ENCODE results near the gene GPR137C. TPM values are rescaled to one million over a fixed set of nuclear protein-coding genes. Genes with fewer than 3 reads are reported as not detected.

Gene GPR137C
- polyA plus RNA-seq, 1 donor from 2014 or later = 118 TPM

GRCh38 chr14:52598568-52598967 is 45.9 kb downstream of the GPR137C start:
- no peak for TF ChIP-seq SMC3 (conservative IDR thresholded peaks at IDR 0.05; ENCODE audit: poor library complexity)
- no peak for TF ChIP-seq CTCF (IDR thresholded peaks at IDR 0.05; ENCODE audit: poor library complexity, severe bottlenecking)
- no peak for TF ChIP-seq EP300 (conservative IDR thresholded peaks at IDR 0.05; ENCODE audit: poor library complexity, severe bottlenecking)
- no peak for TF ChIP-seq RAD21 (conservative IDR thresholded peaks at IDR 0.05)
- no peak for TF ChIP-seq TAF1 (IDR thresholded peaks at IDR 0.05; ENCODE audit: low read depth)
- TF ChIP-seq POLR2AphosphoS5 (IDR thresholded peaks at IDR 0.05) = no peak
- no peak for TF ChIP-seq EZH2 (IDR thresholded peaks at IDR 0.05; ENCODE audit: borderline replicate concordance, insufficient read depth, low read length, poor library complexity, severe bottlenecking)
- Histone ChIP-seq H3K9me3 (ENCODE audit: low read length) (no peaks in the 10 kb centered on the region), H3K4me2 (ENCODE audit: low read length) (no peak overlapping the region), H3K9me2 (ENCODE audit: insufficient read depth, low read length) (no peaks in the 10 kb centered on the region), H3K36me3 (ENCODE audit: insufficient read depth, low read length) (peaks cover 4% of the 10 kb centered on the region), H3F3A (ENCODE audit: insufficient read depth, low read length, poor library complexity, severe bottlenecking) (no peaks in the 10 kb centered on the region), H4K20me1 (ENCODE audit: insufficient read depth) (no peaks in the 10 kb centered on the region), H2AFZ (ENCODE audit: low read depth, low read length) (no peak overlapping the region), H3K27ac (ENCODE audit: low read length) (no peak overlapping the region), H3K4me3 (ENCODE audit: low read length) (no peak overlapping the region), H3K79me2 (replicated peaks; ENCODE audit: insufficient read depth, low read length) (peaks cover 3% of the 10 kb centered on the region), H3K27me3 (ENCODE audit: insufficient read depth, low read depth, low read length) (no peaks in the 10 kb centered on the region), H3K9ac (ENCODE audit: low read length) (no peak overlapping the region)

- Histone ChIP-seq H3F3A (ENCODE audit: insufficient read depth, low read length, poor library complexity, severe bottlenecking) (no peaks in the 10 kb centered on the region), H3K79me2 (replicated peaks; ENCODE audit: insufficient read depth, low read length) (peaks cover 3% of the 10 kb centered on the region), H2AFZ (ENCODE audit: low read depth, low read length) (no peak overlapping the region), H3K27ac (ENCODE audit: low read length) (no peak overlapping the region), H3K9ac (ENCODE audit: low read length) (no peak overlapping the region), H3K4me2 (ENCODE audit: low read length) (no peak overlapping the region), H3K36me3 (ENCODE audit: insufficient read depth, low read length) (peaks cover 16% of the 10 kb centered on the region), H3K9me2 (ENCODE audit: insufficient read depth, low read length) (no peaks in the 10 kb centered on the region), H4K20me1 (ENCODE audit: insufficient read depth) (no peaks in the 10 kb centered on the region), H3K27me3 (ENCODE audit: insufficient read depth, low read depth, low read length) (no peaks in the 10 kb centered on the region), H3K4me3 (ENCODE audit: low read length) (no peak overlapping the region), H3K9me3 (ENCODE audit: low read length) (no peaks in the 10 kb centered on the region)
- TF ChIP-seq EP300 (conservative IDR thresholded peaks at IDR 0.05; ENCODE audit: poor library complexity, severe bottlenecking) = no peak
- no peak for TF ChIP-seq MXI1 (conservative IDR thresholded peaks at IDR 0.05; ENCODE audit: poor library complexity, severe bottlenecking)
These were observed 47.3 kb downstream of the GPR137C start for GRCh38 chr14:52599974-52600373.

- H3K27me3 ChIP-seq (ENCODE audit: insufficient read depth, low read depth, low read length) = no peaks in the 10 kb centered on the region
- no peak overlapping the region for H3K4me2 ChIP-seq (ENCODE audit: low read length)
- peaks cover 5% of the 10 kb centered on the region for H3K79me2 ChIP-seq (replicated peaks; ENCODE audit: insufficient read depth, low read length)
- H3K27ac ChIP-seq (ENCODE audit: low read length) = no peak overlapping the region
- H3F3A ChIP-seq (ENCODE audit: insufficient read depth, low read length, poor library complexity, severe bottlenecking) = no peaks in the 10 kb centered on the region
- H3K9me3 ChIP-seq (ENCODE audit: low read length) = no peaks in the 10 kb centered on the region
- H3K4me3 ChIP-seq (ENCODE audit: low read length) = no peak overlapping the region
- no peak overlapping the region for H2AFZ ChIP-seq (ENCODE audit: low read depth, low read length)
- H3K9me2 ChIP-seq (ENCODE audit: insufficient read depth, low read length) = no peaks in the 10 kb centered on the region
- H3K9ac ChIP-seq (ENCODE audit: low read length) = no peak overlapping the region
- TF ChIP-seq EZH2 (IDR thresholded peaks at IDR 0.05; ENCODE audit: borderline replicate concordance, insufficient read depth, low read length, poor library complexity, severe bottlenecking) (no peak), MXI1 (conservative IDR thresholded peaks at IDR 0.05; ENCODE audit: poor library complexity, severe bottlenecking) (no peak), POLR2AphosphoS5 (IDR thresholded peaks at IDR 0.05) (no peak), RAD21 (conservative IDR thresholded peaks at IDR 0.05) (no peak), SMC3 (conservative IDR thresholded peaks at IDR 0.05; ENCODE audit: poor library complexity) (no peak), TAF1 (IDR thresholded peaks at IDR 0.05; ENCODE audit: low read depth) (no peak), CTCF (IDR thresholded peaks at IDR 0.05; ENCODE audit: poor library complexity, severe bottlenecking) (no peak)
- H4K20me1 ChIP-seq (ENCODE audit: insufficient read depth) = no peaks in the 10 kb centered on the region
- peaks cover 20% of the 10 kb centered on the region for H3K36me3 ChIP-seq (ENCODE audit: insufficient read depth, low read length)
These were observed 49.5 kb downstream of the GPR137C start for GRCh38 chr14:52602131-52602530.

Measured in neural cell (in vitro differentiated cells).